Measurements from ENCODE around the gene RNU1-1.

DNA sequence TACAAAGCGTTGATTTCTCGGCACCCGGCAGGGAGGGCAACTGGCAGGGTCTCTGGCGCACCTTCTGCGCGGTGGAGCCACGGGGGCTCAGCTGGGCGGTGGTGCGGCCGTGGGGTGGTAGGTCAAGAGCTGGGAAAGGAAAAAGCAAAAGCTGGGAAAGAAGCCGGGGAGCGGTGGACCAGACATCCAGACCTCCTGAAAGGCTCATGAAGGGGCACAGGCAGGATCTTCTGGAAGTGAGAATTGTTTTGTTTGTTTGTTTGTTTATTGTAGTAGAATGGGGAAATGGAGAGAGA is 7.2 kb upstream of the RNU1-1 start:
- TF ChIP-seq CTCF (IDR thresholded peaks at IDR 0.05) (no peak), ZNF232 (CRISPR knock-in tag; IDR thresholded peaks at IDR 0.05) (no peak), HMGA2 (CRISPR knock-in tag; IDR thresholded peaks at IDR 0.05) (no peak), SP1 (CRISPR knock-in tag; conservative IDR thresholded peaks at IDR 0.05) (no peak), NR2C2 (CRISPR knock-in tag; IDR thresholded peaks at IDR 0.05) (no peak)
- TF ChIP-seq, protein P1, sequence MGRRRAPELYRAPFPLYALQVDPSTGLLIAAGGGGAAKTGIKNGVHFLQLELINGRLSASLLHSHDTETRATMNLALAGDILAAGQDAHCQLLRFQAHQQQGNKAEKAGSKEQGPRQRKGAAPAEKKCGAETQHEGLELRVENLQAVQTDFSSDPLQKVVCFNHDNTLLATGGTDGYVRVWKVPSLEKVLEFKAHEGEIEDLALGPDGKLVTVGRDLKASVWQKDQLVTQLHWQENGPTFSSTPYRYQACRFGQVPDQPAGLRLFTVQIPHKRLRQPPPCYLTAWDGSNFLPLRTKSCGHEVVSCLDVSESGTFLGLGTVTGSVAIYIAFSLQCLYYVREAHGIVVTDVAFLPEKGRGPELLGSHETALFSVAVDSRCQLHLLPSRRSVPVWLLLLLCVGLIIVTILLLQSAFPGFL (CRISPR knock-in tag; IDR thresholded peaks at IDR 0.05; ENCODE audit: borderline replicate concordance): no peak
- TF ChIP-seq, protein P2, sequence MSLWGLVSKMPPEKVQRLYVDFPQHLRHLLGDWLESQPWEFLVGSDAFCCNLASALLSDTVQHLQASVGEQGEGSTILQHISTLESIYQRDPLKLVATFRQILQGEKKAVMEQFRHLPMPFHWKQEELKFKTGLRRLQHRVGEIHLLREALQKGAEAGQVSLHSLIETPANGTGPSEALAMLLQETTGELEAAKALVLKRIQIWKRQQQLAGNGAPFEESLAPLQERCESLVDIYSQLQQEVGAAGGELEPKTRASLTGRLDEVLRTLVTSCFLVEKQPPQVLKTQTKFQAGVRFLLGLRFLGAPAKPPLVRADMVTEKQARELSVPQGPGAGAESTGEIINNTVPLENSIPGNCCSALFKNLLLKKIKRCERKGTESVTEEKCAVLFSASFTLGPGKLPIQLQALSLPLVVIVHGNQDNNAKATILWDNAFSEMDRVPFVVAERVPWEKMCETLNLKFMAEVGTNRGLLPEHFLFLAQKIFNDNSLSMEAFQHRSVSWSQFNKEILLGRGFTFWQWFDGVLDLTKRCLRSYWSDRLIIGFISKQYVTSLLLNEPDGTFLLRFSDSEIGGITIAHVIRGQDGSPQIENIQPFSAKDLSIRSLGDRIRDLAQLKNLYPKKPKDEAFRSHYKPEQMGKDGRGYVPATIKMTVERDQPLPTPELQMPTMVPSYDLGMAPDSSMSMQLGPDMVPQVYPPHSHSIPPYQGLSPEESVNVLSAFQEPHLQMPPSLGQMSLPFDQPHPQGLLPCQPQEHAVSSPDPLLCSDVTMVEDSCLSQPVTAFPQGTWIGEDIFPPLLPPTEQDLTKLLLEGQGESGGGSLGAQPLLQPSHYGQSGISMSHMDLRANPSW (CRISPR knock-in tag; conservative IDR thresholded peaks at IDR 0.05; ENCODE audit: low read depth): no peak

Data from WTC11 (cell line).